ENCODE results near the gene ITGA5. TPM values are rescaled to one million over a fixed set of nuclear protein-coding genes. Genes with fewer than 3 reads are reported as not detected.

ITGA5 gene
- total and polyA plus RNA-seq, 2 experiments from 2014 or later: 7.3 to 23.7 TPM

DNA sequence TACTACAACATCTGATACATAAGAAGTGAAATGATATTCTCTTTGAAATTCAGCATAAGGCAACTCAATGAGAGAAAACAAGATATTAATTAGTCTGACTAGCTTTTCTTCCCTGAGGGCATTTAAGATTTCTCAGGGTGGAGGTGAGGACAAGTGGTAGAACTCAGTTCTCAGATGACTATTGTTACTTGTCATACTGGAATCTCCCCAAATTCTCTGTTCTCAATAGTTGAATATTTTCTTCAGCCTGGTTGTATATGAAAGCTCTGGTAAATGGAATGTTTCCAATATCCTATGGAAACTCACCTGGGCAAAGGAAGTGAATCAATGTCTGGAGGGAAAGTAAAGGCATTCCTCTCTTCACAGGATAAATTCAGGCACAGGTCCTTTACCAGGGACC, 18.2 kb upstream of the ITGA5 start:
- Histone ChIP-seq H4K20me1 (replicated peaks; ENCODE audit: insufficient read depth) (no peaks in the 10 kb centered on the region), H3K79me2 (replicated peaks; ENCODE audit: insufficient read depth) (no peaks in the 10 kb centered on the region), H2AFZ (no peak overlapping the region), H3K4me3 (no peak overlapping the region), H3K9me2 (ENCODE audit: insufficient read depth) (no peaks in the 10 kb centered on the region), H3K27ac (ENCODE audit: low read depth) (no peak overlapping the region), H3F3A (replicated peaks; ENCODE audit: low read depth) (no peaks in the 10 kb centered on the region), H3K4me1 (ENCODE audit: insufficient read depth) (peaks cover 5% of the 10 kb centered on the region), H3K27me3 (ENCODE audit: insufficient read depth) (peaks cover 30% of the 10 kb centered on the region), H3K36me3 (ENCODE audit: insufficient read depth) (no peaks in the 10 kb centered on the region), H3K4me2 (no peak overlapping the region)
- ATAC-seq (no peak), DNase-seq (ENCODE audit: low spot score) (no peak)
- Mint-ChIP-seq H3K9me3 (no peaks in the 10 kb centered on the region), H3K4me1 (peaks cover 6% of the 10 kb centered on the region), H3K27me3 (ENCODE audit: insufficient read depth, low read depth, poor library complexity) (peaks cover 22% of the 10 kb centered on the region), H3K4me3 (no peak overlapping the region), H3K36me3 (ENCODE audit: low read depth) (no peaks in the 10 kb centered on the region), H3K27ac (no peak overlapping the region)
- no peak for TF ChIP-seq NANOG (IDR thresholded peaks at IDR 0.05; ENCODE audit: borderline replicate concordance)
- no peak for TF ChIP-seq STAT1 (IDR thresholded peaks at IDR 0.05; ENCODE audit: unreplicated experiment)
- TF ChIP-seq, protein P1, sequence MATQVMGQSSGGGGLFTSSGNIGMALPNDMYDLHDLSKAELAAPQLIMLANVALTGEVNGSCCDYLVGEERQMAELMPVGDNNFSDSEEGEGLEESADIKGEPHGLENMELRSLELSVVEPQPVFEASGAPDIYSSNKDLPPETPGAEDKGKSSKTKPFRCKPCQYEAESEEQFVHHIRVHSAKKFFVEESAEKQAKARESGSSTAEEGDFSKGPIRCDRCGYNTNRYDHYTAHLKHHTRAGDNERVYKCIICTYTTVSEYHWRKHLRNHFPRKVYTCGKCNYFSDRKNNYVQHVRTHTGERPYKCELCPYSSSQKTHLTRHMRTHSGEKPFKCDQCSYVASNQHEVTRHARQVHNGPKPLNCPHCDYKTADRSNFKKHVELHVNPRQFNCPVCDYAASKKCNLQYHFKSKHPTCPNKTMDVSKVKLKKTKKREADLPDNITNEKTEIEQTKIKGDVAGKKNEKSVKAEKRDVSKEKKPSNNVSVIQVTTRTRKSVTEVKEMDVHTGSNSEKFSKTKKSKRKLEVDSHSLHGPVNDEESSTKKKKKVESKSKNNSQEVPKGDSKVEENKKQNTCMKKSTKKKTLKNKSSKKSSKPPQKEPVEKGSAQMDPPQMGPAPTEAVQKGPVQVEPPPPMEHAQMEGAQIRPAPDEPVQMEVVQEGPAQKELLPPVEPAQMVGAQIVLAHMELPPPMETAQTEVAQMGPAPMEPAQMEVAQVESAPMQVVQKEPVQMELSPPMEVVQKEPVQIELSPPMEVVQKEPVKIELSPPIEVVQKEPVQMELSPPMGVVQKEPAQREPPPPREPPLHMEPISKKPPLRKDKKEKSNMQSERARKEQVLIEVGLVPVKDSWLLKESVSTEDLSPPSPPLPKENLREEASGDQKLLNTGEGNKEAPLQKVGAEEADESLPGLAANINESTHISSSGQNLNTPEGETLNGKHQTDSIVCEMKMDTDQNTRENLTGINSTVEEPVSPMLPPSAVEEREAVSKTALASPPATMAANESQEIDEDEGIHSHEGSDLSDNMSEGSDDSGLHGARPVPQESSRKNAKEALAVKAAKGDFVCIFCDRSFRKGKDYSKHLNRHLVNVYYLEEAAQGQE (IDR thresholded peaks at IDR 0.05; ENCODE audit: unreplicated experiment): no peak
- no peak for TF ChIP-seq ZNF331 (CRISPR knock-in tag; IDR thresholded peaks at IDR 0.05; ENCODE audit: low read depth)
- no peak for TF ChIP-seq EZH2 (IDR thresholded peaks at IDR 0.05; ENCODE audit: low read depth, unreplicated experiment)
- TF ChIP-seq, protein P2, sequence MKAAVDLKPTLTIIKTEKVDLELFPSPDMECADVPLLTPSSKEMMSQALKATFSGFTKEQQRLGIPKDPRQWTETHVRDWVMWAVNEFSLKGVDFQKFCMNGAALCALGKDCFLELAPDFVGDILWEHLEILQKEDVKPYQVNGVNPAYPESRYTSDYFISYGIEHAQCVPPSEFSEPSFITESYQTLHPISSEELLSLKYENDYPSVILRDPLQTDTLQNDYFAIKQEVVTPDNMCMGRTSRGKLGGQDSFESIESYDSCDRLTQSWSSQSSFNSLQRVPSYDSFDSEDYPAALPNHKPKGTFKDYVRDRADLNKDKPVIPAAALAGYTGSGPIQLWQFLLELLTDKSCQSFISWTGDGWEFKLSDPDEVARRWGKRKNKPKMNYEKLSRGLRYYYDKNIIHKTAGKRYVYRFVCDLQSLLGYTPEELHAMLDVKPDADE (IDR thresholded peaks at IDR 0.05): no peak
- TF ChIP-seq, protein P3, sequence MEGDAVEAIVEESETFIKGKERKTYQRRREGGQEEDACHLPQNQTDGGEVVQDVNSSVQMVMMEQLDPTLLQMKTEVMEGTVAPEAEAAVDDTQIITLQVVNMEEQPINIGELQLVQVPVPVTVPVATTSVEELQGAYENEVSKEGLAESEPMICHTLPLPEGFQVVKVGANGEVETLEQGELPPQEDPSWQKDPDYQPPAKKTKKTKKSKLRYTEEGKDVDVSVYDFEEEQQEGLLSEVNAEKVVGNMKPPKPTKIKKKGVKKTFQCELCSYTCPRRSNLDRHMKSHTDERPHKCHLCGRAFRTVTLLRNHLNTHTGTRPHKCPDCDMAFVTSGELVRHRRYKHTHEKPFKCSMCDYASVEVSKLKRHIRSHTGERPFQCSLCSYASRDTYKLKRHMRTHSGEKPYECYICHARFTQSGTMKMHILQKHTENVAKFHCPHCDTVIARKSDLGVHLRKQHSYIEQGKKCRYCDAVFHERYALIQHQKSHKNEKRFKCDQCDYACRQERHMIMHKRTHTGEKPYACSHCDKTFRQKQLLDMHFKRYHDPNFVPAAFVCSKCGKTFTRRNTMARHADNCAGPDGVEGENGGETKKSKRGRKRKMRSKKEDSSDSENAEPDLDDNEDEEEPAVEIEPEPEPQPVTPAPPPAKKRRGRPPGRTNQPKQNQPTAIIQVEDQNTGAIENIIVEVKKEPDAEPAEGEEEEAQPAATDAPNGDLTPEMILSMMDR (conservative IDR thresholded peaks at IDR 0.05; ENCODE audit: low read depth in 2 of 2): no peak
- TF ChIP-seq, protein P4, sequence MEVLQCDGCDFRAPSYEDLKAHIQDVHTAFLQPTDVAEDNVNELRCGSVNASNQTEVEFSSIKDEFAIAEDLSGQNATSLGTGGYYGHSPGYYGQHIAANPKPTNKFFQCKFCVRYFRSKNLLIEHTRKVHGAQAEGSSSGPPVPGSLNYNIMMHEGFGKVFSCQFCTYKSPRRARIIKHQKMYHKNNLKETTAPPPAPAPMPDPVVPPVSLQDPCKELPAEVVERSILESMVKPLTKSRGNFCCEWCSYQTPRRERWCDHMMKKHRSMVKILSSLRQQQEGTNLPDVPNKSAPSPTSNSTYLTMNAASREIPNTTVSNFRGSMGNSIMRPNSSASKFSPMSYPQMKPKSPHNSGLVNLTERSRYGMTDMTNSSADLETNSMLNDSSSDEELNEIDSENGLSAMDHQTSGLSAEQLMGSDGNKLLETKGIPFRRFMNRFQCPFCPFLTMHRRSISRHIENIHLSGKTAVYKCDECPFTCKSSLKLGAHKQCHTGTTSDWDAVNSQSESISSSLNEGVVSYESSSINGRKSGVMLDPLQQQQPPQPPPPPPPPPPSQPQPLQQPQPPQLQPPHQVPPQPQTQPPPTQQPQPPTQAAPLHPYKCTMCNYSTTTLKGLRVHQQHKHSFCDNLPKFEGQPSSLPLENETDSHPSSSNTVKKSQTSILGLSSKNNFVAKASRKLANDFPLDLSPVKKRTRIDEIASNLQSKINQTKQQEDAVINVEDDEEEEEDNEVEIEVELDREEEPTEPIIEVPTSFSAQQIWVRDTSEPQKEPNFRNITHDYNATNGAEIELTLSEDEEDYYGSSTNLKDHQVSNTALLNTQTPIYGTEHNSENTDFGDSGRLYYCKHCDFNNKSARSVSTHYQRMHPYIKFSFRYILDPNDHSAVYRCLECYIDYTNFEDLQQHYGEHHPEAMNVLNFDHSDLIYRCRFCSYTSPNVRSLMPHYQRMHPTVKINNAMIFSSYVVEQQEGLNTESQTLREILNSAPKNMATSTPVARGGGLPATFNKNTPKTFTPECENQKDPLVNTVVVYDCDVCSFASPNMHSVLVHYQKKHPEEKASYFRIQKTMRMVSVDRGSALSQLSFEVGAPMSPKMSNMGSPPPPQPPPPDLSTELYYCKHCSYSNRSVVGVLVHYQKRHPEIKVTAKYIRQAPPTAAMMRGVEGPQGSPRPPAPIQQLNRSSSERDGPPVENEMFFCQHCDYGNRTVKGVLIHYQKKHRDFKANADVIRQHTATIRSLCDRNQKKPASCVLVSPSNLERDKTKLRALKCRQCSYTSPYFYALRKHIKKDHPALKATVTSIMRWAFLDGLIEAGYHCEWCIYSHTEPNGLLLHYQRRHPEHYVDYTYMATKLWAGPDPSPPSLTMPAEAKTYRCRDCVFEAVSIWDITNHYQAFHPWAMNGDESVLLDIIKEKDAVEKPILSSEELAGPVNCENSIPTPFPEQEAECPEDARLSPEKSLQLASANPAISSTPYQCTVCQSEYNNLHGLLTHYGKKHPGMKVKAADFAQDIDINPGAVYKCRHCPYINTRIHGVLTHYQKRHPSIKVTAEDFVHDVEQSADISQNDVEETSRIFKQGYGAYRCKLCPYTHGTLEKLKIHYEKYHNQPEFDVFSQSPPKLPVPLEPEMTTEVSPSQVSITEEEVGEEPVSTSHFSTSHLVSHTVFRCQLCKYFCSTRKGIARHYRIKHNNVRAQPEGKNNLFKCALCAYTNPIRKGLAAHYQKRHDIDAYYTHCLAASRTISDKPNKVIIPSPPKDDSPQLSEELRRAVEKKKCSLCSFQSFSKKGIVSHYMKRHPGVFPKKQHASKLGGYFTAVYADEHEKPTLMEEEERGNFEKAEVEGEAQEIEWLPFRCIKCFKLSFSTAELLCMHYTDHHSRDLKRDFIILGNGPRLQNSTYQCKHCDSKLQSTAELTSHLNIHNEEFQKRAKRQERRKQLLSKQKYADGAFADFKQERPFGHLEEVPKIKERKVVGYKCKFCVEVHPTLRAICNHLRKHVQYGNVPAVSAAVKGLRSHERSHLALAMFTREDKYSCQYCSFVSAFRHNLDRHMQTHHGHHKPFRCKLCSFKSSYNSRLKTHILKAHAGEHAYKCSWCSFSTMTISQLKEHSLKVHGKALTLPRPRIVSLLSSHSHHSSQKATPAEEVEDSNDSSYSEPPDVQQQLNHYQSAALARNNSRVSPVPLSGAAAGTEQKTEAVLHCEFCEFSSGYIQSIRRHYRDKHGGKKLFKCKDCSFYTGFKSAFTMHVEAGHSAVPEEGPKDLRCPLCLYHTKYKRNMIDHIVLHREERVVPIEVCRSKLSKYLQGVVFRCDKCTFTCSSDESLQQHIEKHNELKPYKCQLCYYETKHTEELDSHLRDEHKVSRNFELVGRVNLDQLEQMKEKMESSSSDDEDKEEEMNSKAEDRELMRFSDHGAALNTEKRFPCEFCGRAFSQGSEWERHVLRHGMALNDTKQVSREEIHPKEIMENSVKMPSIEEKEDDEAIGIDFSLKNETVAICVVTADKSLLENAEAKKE (CRISPR knock-in tag; IDR thresholded peaks at IDR 0.05): no peak
- no peak for TF ChIP-seq POLR2AphosphoS5 (IDR thresholded peaks at IDR 0.05; ENCODE audit: low read depth)
- TF ChIP-seq EZH2phosphoT487 (IDR thresholded peaks at IDR 0.05; ENCODE audit: unreplicated experiment): no peak
- TF ChIP-seq JUNB (IDR thresholded peaks at IDR 0.05; ENCODE audit: unreplicated experiment): no peak
- no peak for TF ChIP-seq CREB1 (CRISPR knock-in tag; IDR thresholded peaks at IDR 0.05; ENCODE audit: low read depth)
- no peak for TF ChIP-seq ZNF114 (CRISPR knock-in tag; IDR thresholded peaks at IDR 0.05)
